Parathyroid adenoma (tissue), 2 donors: ENCODE measurements around the gene MAP2.

Experiments
- H2AFZ ChIP-seq: fragments of 300-600 bp; sonication (generic); one replicate; pipeline ENCODE4 v1.7.0; 2017; ENCODE audit warnings: antibody characterized with exemption, mild to moderate bottlenecking
- H3K27ac ChIP-seq: fragments of 300-600 bp; sonication (generic); one replicate; pipeline ENCODE4 v1.7.0; 2017
- H3K27me3 ChIP-seq: fragments of 300-600 bp; sonication (generic); one replicate; pipeline ENCODE4 v1.7.0; 2017; ENCODE audit warnings: low read length; ENCODE audit not compliant: control insufficient read depth, insufficient read depth
- H3K36me3 ChIP-seq: fragments of 300-600 bp; sonication (generic); one replicate; pipeline ENCODE4 v1.7.0; 2017; ENCODE audit warnings: low read length; ENCODE audit not compliant: control insufficient read depth, insufficient read depth
- H3K4me1 ChIP-seq: fragments of 300-600 bp; sonication (generic); one replicate; pipeline ENCODE4 v1.7.0; 2017; ENCODE audit warnings: control low read depth
- H3K4me2 ChIP-seq: fragments of 300-600 bp; sonication (generic); one replicate; pipeline ENCODE4 v1.7.0; 2017; ENCODE audit warnings: low read length
- H3K4me3 ChIP-seq: fragments of 300-600 bp; sonication (generic); one replicate; pipeline ENCODE4 v1.7.0; 2017; ENCODE audit warnings: low read depth, low read length
- H3K79me2 ChIP-seq: fragments of 300-600 bp; sonication (generic); one replicate; pipeline ENCODE4 v1.7.0; 2017; ENCODE audit warnings: control low read depth
- H3K9ac ChIP-seq: fragments of 300-600 bp; sonication (generic); one replicate; pipeline ENCODE4 v1.7.0; 2017; ENCODE audit warnings: mild to moderate bottlenecking
- H3K9me3 ChIP-seq: fragments of 300-600 bp; sonication (generic); one replicate; pipeline ENCODE4 v1.7.0; 2017; ENCODE audit warnings: low read length; ENCODE audit not compliant: control insufficient read depth
- CTCF ChIP-seq: fragments of 300-600 bp; sonication (generic); IDR thresholded peaks from one replicate; pipeline ENCODE4 v1.7.0; 2017; ENCODE audit warnings: antibody characterized with exemption, mild to moderate bottlenecking
- donor health status: primary hyperparathyroidism.

Gene MAP2

GRCh38 chr2:209694748-209695147 lies 270.9 kb downstream of the MAP2 start:
- Histone ChIP-seq H3K4me3 (no peak overlapping the region), H3K4me2 (no peak overlapping the region), H3K4me1 (no peaks in the 10 kb centered on the region), H3K36me3 (no peaks in the 10 kb centered on the region), H3K27ac (no peak overlapping the region), H3K79me2 (no peaks in the 10 kb centered on the region), H3K9ac (no peak overlapping the region), H3K27me3 (no peaks in the 10 kb centered on the region), H3K9me3 (no peaks in the 10 kb centered on the region), H2AFZ (no peak overlapping the region)
- no peak for TF ChIP-seq CTCF

GRCh38 chr2:209696836-209697711 lies 273.2 kb downstream of the MAP2 start:
- no peak for TF ChIP-seq CTCF
- H3K4me2 ChIP-seq = no peak overlapping the region

GRCh38 chr2:209702775-209703174 lies 278.9 kb downstream of the MAP2 start:
- no peak overlapping the region for H2AFZ ChIP-seq
- no peaks in the 10 kb centered on the region for H3K9me3 ChIP-seq
- H3K27ac ChIP-seq = no peak overlapping the region
- H3K79me2 ChIP-seq = no peaks in the 10 kb centered on the region
- H3K4me3 ChIP-seq = no peak overlapping the region
- no peak overlapping the region for H3K9ac ChIP-seq
- no peaks in the 10 kb centered on the region for H3K36me3 ChIP-seq
- no peak for TF ChIP-seq CTCF
- H3K27me3 ChIP-seq = no peaks in the 10 kb centered on the region
- H3K4me2 ChIP-seq = no peak overlapping the region
- H3K4me1 ChIP-seq = no peaks in the 10 kb centered on the region

More at GRCh38 chr2:209696836-209697711, 273.2 kb downstream of the MAP2 start:
- H3K36me3 ChIP-seq = no peaks in the 10 kb centered on the region
- no peak overlapping the region for H3K4me3 ChIP-seq
- no peaks in the 10 kb centered on the region for H3K4me1 ChIP-seq
- H3K27ac ChIP-seq = no peak overlapping the region
- H2AFZ ChIP-seq = no peak overlapping the region
- no peak overlapping the region for H3K9ac ChIP-seq
- H3K9me3 ChIP-seq = no peaks in the 10 kb centered on the region
- H3K79me2 ChIP-seq = no peaks in the 10 kb centered on the region
- H3K27me3 ChIP-seq = no peaks in the 10 kb centered on the region

GRCh38 chr2:209713219-209713618 lies 289.4 kb downstream of the MAP2 start:
- no peaks in the 10 kb centered on the region for H3K79me2 ChIP-seq
- no peak overlapping the region for H3K4me3 ChIP-seq
- no peaks in the 10 kb centered on the region for H3K27me3 ChIP-seq
- no peak overlapping the region for H3K4me2 ChIP-seq
- no peak overlapping the region for H3K27ac ChIP-seq
- no peaks in the 10 kb centered on the region for H3K36me3 ChIP-seq
- no peak overlapping the region for H2AFZ ChIP-seq
- no peaks in the 10 kb centered on the region for H3K9me3 ChIP-seq
- no peak overlapping the region for H3K9ac ChIP-seq
- no peaks in the 10 kb centered on the region for H3K4me1 ChIP-seq
- TF ChIP-seq CTCF = no peak

GRCh38 chr2:209719034-209719433 lies 295.2 kb downstream of the MAP2 start:
- Histone ChIP-seq H2AFZ (no peak overlapping the region), H3K79me2 (no peaks in the 10 kb centered on the region), H3K4me1 (no peaks in the 10 kb centered on the region), H3K4me2 (no peak overlapping the region), H3K4me3 (no peak overlapping the region), H3K27ac (no peak overlapping the region), H3K9me3 (no peaks in the 10 kb centered on the region), H3K36me3 (no peaks in the 10 kb centered on the region), H3K27me3 (no peaks in the 10 kb centered on the region), H3K9ac (no peak overlapping the region)
- no peak for TF ChIP-seq CTCF
